Suprapubic skin (tissue), 4 donors: Measurements from ENCODE around the gene RAB17.

Experiments
- POLR2A ChIP-seq, 2 donors: fragments of 450-650 bp; IDR thresholded peaks; one replicate each; pipeline ENCODE4 v1.6.1; 2017; ENCODE audit warnings: antibody characterized with exemption in 2 of 2, mild to moderate bottlenecking in 2 of 2, moderate library complexity in 2 of 2
- POLR2AphosphoS5 ChIP-seq, 3 donors: sonication (generic); formaldehyde crosslinking; IDR thresholded peaks; one replicate each; pipeline ENCODE4 v1.6.1; 2017; ENCODE audit warnings: antibody characterized with exemption in 3 of 3
- TF ChIP-seq, protein P1 (sequence below), 2 donors: fragments of 200-600 bp in 1 of 2; fragments of 450-650 bp in 1 of 2; sonication (generic) in 1 of 2; IDR thresholded peaks; one replicate each; pipeline ENCODE4 v1.5.1; 2016 to 2019; ENCODE audit warnings: antibody characterized with exemption in 2 of 2, mild to moderate bottlenecking in 1 of 2, moderate library complexity in 1 of 2

DNA sequence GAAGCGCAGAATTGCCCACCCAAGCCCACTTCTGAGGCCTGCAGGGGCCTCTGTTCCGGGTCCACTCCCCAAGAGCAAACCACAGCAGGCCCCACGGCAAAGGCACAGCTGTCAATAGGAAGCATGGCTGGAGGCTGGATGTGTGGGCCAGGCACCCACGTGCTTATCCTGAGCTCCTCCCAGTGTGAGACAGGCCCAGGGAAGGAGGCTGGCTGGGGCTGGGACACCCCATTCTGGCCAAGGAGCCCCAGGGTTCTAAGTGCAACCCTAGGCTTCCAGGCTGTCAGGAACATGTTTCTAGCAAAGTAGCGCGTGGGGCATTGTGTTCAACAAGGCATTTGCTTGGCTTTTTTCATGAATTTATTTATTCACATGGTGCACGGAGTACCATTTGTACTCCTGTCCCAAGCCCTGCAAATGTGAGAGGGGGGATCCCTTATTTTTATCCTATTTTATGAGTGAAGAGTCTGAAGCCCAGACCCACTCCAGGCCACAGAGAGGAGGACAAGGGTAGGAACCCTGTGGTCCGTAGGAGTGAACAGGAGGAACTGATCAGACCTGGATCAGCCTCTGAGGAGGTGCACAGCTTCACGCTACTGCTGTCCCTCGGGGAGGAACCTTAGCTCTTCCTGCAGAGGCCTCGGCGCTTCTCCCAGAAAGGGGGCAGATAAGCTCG lies 6.1 kb upstream of the RAB17 start:
- TF ChIP-seq, protein P1, sequence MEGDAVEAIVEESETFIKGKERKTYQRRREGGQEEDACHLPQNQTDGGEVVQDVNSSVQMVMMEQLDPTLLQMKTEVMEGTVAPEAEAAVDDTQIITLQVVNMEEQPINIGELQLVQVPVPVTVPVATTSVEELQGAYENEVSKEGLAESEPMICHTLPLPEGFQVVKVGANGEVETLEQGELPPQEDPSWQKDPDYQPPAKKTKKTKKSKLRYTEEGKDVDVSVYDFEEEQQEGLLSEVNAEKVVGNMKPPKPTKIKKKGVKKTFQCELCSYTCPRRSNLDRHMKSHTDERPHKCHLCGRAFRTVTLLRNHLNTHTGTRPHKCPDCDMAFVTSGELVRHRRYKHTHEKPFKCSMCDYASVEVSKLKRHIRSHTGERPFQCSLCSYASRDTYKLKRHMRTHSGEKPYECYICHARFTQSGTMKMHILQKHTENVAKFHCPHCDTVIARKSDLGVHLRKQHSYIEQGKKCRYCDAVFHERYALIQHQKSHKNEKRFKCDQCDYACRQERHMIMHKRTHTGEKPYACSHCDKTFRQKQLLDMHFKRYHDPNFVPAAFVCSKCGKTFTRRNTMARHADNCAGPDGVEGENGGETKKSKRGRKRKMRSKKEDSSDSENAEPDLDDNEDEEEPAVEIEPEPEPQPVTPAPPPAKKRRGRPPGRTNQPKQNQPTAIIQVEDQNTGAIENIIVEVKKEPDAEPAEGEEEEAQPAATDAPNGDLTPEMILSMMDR (IDR thresholded peaks at IDR 0.05): no peak
- TF ChIP-seq POLR2AphosphoS5 (IDR thresholded peaks at IDR 0.05) (no peak), POLR2A (IDR thresholded peaks at IDR 0.05) (no peak)
